Spleen (tissue), 11 donors: ENCODE data around the gene COL28A1. TPM values are rescaled to one million over a fixed set of nuclear protein-coding genes. Genes with fewer than 3 reads are reported as not detected.
"Not testable (repeated sequence)": the region's sequence is repeated elsewhere in the genome, so short reads cannot be mapped to it uniquely, and the experiment has no call there.

Source experiments
- DNase-seq: peaks from one replicate; pipeline ENCODE4 v3.0.0-alpha.2; 2020
- H3K27ac ChIP-seq, 8 donors: fragments of 200-600 bp; sonication (generic) in 7 of 8; 1 replicate in 4 of 8; 2 replicates in 4 of 8; pipeline versions ENCODE4 v1.5.0 to v1.8.0; 2016 to 2021; ENCODE audit warnings: inconsistent platforms in 4 of 8, mild to moderate bottlenecking in 4 of 8, moderate library complexity in 1 of 8
- H3K27me3 ChIP-seq, 7 donors: fragments of 200-600 bp; sonication (generic) in 6 of 7; replicated peaks in 1 of 7; 1 replicate in 4 of 7; 2 replicates in 3 of 7; pipeline versions ENCODE4 v1.5.0 to v1.8.0; 2016 to 2021; ENCODE audit warnings: inconsistent platforms in 3 of 7, mild to moderate bottlenecking in 1 of 7
- H3K36me3 ChIP-seq, 6 donors: fragments of 200-600 bp; sonication (generic) in 5 of 6; 1 replicate in 4 of 6; 2 replicates in 2 of 6; pipeline versions ENCODE4 v1.5.0 to v1.8.0; 2016 to 2021; ENCODE audit warnings: inconsistent platforms in 2 of 6
- H3K4me1 ChIP-seq, 6 donors: fragments of 200-600 bp; sonication (generic) in 5 of 6; 1 replicate in 3 of 6; 2 replicates in 3 of 6; pipeline versions ENCODE4 v1.5.0 to v1.8.0; 2016 to 2021; ENCODE audit warnings: inconsistent platforms in 3 of 6
- H3K4me3 ChIP-seq, 8 donors: fragments of 200-600 bp; sonication (generic) in 7 of 8; 1 replicate in 4 of 8; 2 replicates in 4 of 8; pipeline versions ENCODE4 v1.5.0 to v1.8.0; 2016 to 2021; ENCODE audit warnings: inconsistent platforms in 4 of 8, mild to moderate bottlenecking in 4 of 8, moderate library complexity in 2 of 8
- H3K9me3 ChIP-seq, 8 donors: fragments of 200-600 bp; sonication (generic) in 7 of 8; 1 replicate in 4 of 8; 2 replicates in 4 of 8; pipeline versions ENCODE4 v1.5.0 to v1.8.0; 2016 to 2021; ENCODE audit warnings: inconsistent platforms in 4 of 8
- POLR2A ChIP-seq, 3 donors: fragments of 450-650 bp; IDR thresholded peaks; one replicate each; pipeline ENCODE4 v1.5.1; 2017; ENCODE audit warnings: antibody characterized with exemption in 3 of 3, mild to moderate bottlenecking in 1 of 3
- POLR2AphosphoS5 ChIP-seq, 3 donors: sonication (generic); formaldehyde crosslinking; IDR thresholded peaks; one replicate each; pipeline ENCODE4 v1.5.1; 2017; ENCODE audit warnings: antibody characterized with exemption in 3 of 3
- WGBS, 5 donors: extraction: QIAGEN DNeasy Blood & Tissue Kit in 3 of 5; methylation state at CpG; one replicate each; pipeline versions ENCODE4 v1.1.5 to v1.1.7; 2013 to 2018; 5-methylcytosine and 5-hydroxymethylcytosine counted together
- intact Hi-C: fragments of 100-400 bp; cut with DNase I; formaldehyde crosslinking; loops from one replicate; pipeline ENCODE4 v1.15.0; 2023; ENCODE audit warnings: low total_unique reads
- polyA plus RNA-seq, 3 donors: library from polyadenylated mRNA; stranded (reverse); fragments of 200-250 nt; gene quantifications; one replicate each; pipeline ENCODE4 v1.2.1, GENCODE V29; 2013
- total RNA-seq, 7 donors: library from RNA; depleted of rRNA in 3 of 7; stranded (reverse); fragments of >200 nt in 3 of 7; fragmentation: NEBNext Ultra II Directional in 4 of 7; extraction: Animal tissue kit (Norgen Biotek cat#: 25700) in 4 of 7; gene quantifications; one replicate each; pipeline versions ENCODE4 v1.1.0 to v1.2.1, GENCODE V29; 2016 to 2021
- TF ChIP-seq, protein P1 (sequence below), 11 experiments: fragments of 200-600 bp in 7 of 11; fragments of 450-650 bp in 4 of 11; sonication (generic) in 4 of 11; IDR thresholded peaks in 8 of 11; conservative IDR thresholded peaks in 3 of 11; 1 replicate in 7 of 11; 2 replicates in 4 of 11; pipeline versions ENCODE4 v1.4.0 to v1.8.0; 2016 to 2021; ENCODE audit warnings: antibody characterized with exemption in 11 of 11, inconsistent platforms in 4 of 11, mild to moderate bottlenecking in 1 of 11
- donor health status: healthy with polysubstance abuse.
- donor health status: DM: no; HTN: no; CAD: no; lungs with moderate emphysema.
- donor health status: DM: no; HTN: no; CAD: no.
- donor health status: Bipolar disorder and iron deficiency.
- donor health status: healthy.
- donor health status: DM: no; HTN: no; CAD: no.
- donor health status: DM: yes; HTN: yes; CAD: no.

Gene COL28A1
- total and polyA plus RNA-seq, 10 donors: 0.08 to 1.6 (median 0.51) TPM

DNA sequence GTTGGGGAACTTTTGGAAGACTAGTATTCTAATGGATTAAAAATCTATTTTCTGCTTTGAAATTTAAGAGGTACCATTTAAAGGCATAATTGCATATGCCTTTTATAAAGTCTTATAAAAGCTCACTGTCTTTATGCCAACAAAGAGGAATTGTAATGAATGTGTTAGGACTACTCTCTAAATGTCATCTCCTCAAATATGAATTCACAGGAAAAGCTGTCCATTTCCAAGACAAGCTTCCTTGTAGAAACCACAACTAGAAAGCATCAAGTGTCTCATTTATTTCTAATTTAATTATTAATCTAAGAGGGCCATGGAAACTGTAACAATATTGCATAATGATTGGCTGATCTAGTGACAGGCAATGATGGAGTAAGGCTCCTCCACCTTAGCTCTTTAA, 130.2 kb downstream of the COL28A1 start:
- Histone ChIP-seq H3K27ac (no peak overlapping the region), H3K36me3 (no peaks in the 10 kb centered on the region), H3K9me3 (peaks cover 0 to 19% (median 13%) of the 10 kb centered on the region in 8 donors), H3K27me3 (no peaks in the 10 kb centered on the region), H3K4me3 (no peak overlapping the region), H3K4me1 (peaks cover 0 to 3% (median 0%) of the 10 kb centered on the region in 6 donors)
- intact Hi-C loops: no loop called here
- DNase-seq: no peak
- TF ChIP-seq POLR2AphosphoS5 (IDR thresholded peaks at IDR 0.05) (no peak), POLR2A (IDR thresholded peaks at IDR 0.05) (no peak)
- TF ChIP-seq, protein P1, sequence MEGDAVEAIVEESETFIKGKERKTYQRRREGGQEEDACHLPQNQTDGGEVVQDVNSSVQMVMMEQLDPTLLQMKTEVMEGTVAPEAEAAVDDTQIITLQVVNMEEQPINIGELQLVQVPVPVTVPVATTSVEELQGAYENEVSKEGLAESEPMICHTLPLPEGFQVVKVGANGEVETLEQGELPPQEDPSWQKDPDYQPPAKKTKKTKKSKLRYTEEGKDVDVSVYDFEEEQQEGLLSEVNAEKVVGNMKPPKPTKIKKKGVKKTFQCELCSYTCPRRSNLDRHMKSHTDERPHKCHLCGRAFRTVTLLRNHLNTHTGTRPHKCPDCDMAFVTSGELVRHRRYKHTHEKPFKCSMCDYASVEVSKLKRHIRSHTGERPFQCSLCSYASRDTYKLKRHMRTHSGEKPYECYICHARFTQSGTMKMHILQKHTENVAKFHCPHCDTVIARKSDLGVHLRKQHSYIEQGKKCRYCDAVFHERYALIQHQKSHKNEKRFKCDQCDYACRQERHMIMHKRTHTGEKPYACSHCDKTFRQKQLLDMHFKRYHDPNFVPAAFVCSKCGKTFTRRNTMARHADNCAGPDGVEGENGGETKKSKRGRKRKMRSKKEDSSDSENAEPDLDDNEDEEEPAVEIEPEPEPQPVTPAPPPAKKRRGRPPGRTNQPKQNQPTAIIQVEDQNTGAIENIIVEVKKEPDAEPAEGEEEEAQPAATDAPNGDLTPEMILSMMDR (IDR thresholded peaks at IDR 0.05 in 8 of 11, conservative IDR thresholded peaks at IDR 0.05 in 3 of 11): no peak

DNA sequence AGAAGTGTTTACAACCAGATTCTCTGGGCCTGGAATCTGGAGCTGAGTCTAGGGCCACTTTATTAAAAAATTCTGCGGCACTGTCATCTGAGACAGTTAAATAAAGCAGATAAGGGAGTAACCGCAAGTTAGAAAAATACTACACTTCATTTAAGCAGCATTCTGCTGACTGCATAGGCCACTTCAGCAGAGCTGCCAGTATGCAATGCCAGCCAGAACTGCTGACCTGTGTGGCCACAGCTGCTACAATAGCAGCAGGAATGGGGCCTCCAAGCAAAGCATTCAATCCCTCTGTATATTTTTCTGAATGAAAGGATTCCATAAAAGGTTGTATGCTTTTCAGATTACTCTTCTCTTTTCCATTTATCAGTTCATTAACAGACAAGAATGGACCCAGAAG, 136.0 kb downstream of the COL28A1 start:
- H3K4me1 ChIP-seq: no peaks in the 10 kb centered on the region
- H3K27me3 ChIP-seq: no peaks in the 10 kb centered on the region
- DNase-seq: no peak
- TF ChIP-seq, protein P1 (IDR thresholded peaks at IDR 0.05 in 8 of 11, conservative IDR thresholded peaks at IDR 0.05 in 3 of 11): no peak
- TF ChIP-seq POLR2A (IDR thresholded peaks at IDR 0.05): no peak
- no peak for TF ChIP-seq POLR2AphosphoS5 (IDR thresholded peaks at IDR 0.05)
- H3K9me3 ChIP-seq: no peaks in the 10 kb centered on the region
- H3K36me3 ChIP-seq: no peaks in the 10 kb centered on the region
- intact Hi-C loops: no loop called here
- no peak overlapping the region for H3K27ac ChIP-seq
- WGBS, 5 donors: 81 to 90% (median 85%) methylated on average over 2 of the region's 2 CpGs
- H3K4me3 ChIP-seq: no peak overlapping the region

DNA sequence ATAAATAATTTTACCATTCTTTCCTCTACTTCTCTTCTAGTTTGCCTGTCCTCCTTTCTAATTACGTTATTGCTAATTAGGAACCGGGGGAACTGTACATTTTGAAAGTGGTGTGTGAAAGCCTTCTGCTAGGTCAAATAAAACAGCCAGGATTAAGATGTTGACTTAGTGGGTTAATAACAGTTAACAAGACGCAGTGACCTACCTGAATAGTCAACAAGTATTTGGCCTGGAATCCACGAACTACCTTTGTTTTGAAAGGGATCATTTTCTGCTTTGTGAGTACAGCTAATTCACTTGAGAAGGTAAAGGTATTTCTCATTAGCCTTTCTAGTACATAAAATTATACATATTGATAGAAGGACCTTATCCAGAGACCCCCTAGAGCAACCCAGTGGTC, 139.9 kb downstream of the COL28A1 start:
- TF ChIP-seq POLR2AphosphoS5 (IDR thresholded peaks at IDR 0.05) (no peak), POLR2A (IDR thresholded peaks at IDR 0.05) (no peak)
- TF ChIP-seq, protein P1 (IDR thresholded peaks at IDR 0.05 in 8 of 11, conservative IDR thresholded peaks at IDR 0.05 in 3 of 11): no peak
- 87 to 97% (median 91%) methylated on average over 4 of the region's 4 CpGs for WGBS, 5 donors

DNA sequence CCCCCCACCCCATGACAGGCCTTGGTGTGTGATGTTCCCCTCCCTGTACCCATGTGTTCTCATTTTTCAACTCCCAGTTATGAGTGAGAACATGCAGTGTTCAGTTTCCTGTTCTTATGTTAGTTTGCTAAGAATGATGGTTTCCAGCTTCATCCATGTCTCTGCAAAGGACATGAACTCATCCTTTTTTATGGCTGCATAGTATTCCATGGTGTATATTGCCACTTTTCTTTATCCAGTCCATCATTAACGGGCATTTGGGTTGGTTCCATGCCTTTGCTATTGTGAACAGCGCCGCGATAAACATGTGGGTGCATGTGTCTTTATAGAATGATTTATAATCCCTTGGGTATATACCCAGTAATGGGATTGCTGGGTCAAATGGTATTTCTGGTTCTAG, 147.5 kb downstream of the COL28A1 start:
- H3K27ac ChIP-seq, DNase-seq, H3K4me3 ChIP-seq, intact Hi-C loops, H3K27me3 ChIP-seq, H3K36me3 ChIP-seq, H3K4me1 ChIP-seq: not testable (repeated sequence)
- 94 to 97% (median 95%) methylated on average over 4 of the region's 4 CpGs for WGBS, 5 donors
- peaks cover 0 to 21% (median 6%) of the 10 kb centered on the region in 8 donors for H3K9me3 ChIP-seq

More for the DNA sequence above, 139.9 kb downstream of the COL28A1 start:
- H3K27me3 ChIP-seq: peaks cover 0 to 9% (median 0%) of the 10 kb centered on the region in 7 donors
- DNase-seq: no peak
- no peaks in the 10 kb centered on the region for H3K4me1 ChIP-seq
- H3K9me3 ChIP-seq: peaks cover 0 to 17% (median 4%) of the 10 kb centered on the region in 8 donors
- H3K4me3 ChIP-seq: no peak overlapping the region
- H3K27ac ChIP-seq: no peak overlapping the region
- intact Hi-C loops: no loop called here
- no peaks in the 10 kb centered on the region for H3K36me3 ChIP-seq

DNA sequence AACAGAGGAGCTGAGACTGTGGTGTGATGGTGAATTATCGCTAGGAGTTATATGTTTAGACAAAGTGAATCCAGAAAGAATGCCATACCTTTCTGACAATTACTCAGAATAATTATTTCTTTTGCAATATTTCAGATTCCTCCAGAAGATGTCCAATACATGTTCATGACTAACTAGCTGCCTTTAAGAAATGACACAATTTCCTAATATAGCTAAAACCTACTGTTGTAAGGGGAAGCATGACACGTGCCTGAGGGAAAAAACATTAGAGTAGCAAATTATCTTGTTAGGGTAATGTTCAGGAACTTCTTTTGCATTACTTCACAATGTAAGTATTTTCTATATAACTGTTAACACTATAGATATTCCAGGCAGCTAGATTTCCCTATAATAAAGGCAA, 150.3 kb downstream of the COL28A1 start:
- no peak for DNase-seq
- no peak for TF ChIP-seq POLR2AphosphoS5 (IDR thresholded peaks at IDR 0.05)
- TF ChIP-seq, protein P1 (IDR thresholded peaks at IDR 0.05 in 8 of 11, conservative IDR thresholded peaks at IDR 0.05 in 3 of 11): no peak
- TF ChIP-seq POLR2A (IDR thresholded peaks at IDR 0.05): no peak
- H3K4me3 ChIP-seq: no peak overlapping the region
- no peaks in the 10 kb centered on the region for H3K4me1 ChIP-seq
- peaks cover 0 to 4% (median 1%) of the 10 kb centered on the region in 8 donors for H3K9me3 ChIP-seq
- H3K27ac ChIP-seq: no peak overlapping the region
- intact Hi-C loops: no loop called here
- 63 to 84% (median 68%) methylated on average over 2 of the region's 2 CpGs for WGBS, 5 donors
- no peaks in the 10 kb centered on the region for H3K36me3 ChIP-seq
- no peaks in the 10 kb centered on the region for H3K27me3 ChIP-seq
